GM21515 (cell line): Measurements from ENCODE around the gene PFN3.

Source experiments
- ATAC-seq: cut with Tn5 transposase; IDR thresholded peaks from one replicate; pipeline ENCODE4 v1.9.1; 2021; ENCODE audit not compliant: unreplicated experiment

Gene PFN3

GRCh38 chr5:177438468-177438867 is 38.0 kb upstream of the PFN3 start:
- ATAC-seq, result no peak

DNA sequence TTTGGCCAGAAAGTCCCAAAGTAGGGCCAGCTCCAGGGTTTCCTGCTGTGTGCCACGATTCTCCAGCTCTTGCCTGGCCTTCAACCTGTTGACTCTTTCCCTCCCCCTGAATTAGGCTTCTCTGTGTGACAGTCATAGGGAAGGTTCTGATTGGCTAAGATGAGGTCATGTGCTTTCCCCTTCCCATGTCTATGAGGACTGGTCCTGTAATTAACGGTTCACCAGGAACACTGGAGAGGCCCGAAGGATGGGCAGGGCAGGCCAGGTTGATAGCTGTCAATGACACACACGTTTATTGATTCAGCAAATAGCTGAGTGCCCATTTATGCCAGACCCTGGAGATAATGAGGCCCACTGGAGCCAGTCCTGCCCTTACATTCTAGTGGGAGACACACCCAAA is 37.2 kb upstream of the PFN3 start:
- ATAC-seq, result no peak

DNA sequence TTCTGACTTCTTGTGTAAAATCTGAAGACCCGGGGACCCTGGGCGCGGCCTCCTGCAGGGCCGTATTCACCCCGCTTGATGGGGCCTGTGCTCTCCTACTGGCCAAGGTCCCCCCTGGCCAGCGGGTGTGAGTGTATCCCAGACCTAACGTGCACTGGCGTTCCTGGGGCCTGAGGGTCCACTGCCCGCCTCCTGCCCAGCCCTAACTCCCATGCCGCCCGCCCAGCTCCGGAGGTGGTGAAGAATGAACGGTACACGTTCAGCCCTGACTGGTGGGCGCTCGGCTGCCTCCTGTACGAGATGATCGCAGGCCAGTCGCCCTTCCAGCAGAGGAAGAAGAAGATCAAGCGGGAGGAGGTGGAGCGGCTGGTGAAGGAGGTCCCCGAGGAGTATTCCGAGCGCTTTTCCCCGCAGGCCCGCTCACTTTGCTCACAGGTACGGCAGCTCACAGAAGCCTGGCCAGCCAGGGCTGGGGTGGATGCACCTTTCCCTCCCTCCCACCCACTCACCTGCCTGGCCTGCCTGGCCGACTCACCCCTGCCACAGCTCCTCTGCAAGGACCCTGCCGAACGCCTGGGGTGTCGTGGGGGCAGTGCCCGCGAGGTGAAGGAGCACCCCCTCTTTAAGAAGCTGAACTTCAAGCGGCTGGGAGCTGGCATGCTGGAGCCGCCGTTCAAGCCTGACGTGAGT is 35.5 kb upstream of the PFN3 start:
- no peak for ATAC-seq

- no peak for ATAC-seq
Measured at GRCh38 chr5:177434942-177435738, 34.7 kb upstream of the PFN3 start.

GRCh38 chr5:177434437-177434836 is 34.0 kb upstream of the PFN3 start:
- no peak for ATAC-seq

- no peak for ATAC-seq
Measured at GRCh38 chr5:177433658-177434217, 33.3 kb upstream of the PFN3 start.

DNA sequence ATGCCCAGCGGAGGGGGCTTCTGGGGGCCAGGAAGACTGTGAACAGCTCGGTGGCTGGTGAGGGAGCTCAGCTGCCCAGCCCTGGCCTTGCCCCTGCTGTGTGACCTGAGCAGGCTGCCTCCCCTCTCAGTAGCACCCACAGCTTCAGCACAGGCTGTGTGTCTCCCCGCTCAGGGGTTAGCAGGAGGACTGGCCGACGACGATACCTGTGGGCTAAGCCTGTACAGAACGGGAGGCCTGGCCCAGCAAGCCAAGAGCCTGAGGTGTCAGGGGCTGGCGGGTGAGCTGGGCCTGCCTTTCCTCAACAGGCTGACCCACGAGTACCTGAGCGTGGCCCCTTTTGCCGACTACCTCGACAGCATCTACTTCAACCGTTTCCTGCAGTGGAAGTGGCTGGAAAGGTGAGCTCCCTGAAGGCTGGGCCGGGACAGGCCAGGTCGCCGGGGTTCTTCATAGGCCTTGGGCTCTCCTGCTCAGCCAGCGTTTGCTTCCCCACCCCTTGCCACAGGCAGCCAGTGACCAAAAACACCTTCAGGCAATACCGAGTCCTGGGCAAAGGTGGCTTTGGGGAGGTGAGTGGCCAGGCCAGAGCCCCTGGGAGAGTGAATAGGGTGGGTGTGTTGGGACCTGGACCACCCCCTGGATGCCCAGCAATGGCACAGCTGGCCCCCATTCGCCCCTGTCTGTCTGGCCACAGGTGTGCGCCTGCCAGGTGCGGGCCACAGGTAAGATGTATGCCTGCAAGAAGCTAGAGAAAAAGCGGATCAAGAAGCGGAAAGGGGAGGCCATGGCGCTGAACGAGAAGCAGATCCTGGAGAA is 32.6 kb upstream of the PFN3 start:
- ATAC-seq, result no peak

DNA sequence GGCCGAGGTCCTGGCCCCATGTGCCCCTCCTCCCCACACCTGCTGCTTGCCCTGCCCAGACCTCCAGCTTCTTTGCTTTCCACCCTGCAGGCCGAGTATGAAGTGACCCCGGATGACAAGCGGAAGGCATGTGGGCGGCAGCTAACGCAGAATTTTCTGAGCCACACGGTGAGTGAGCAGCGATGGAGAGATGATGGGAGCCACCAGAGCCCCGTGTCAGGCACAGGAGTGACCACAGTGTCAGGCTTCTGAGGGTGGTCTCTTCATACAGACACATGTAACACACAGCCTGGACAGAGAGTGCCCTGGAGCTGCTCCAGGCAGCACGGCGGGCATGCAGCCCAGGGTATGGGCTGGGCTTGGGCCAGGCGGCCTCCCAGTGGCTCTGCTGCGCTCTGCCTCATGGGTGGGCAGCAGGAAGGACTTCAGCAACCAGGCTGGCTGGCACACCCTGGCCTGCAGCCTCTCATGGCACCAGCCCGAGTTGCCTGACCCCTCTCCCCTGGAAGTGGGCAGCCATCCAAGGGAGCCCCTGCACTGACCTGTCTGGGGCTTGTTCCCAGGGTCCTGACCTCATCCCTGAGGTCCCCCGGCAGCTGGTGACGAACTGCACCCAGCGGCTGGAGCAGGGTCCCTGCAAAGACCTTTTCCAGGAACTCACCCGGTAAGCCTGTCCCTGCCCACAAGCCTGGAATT is 31.8 kb upstream of the PFN3 start:
- no peak for ATAC-seq

GRCh38 chr5:177431317-177432142 is 31.1 kb upstream of the PFN3 start:
- ATAC-seq, result peak; percentile 50

DNA sequence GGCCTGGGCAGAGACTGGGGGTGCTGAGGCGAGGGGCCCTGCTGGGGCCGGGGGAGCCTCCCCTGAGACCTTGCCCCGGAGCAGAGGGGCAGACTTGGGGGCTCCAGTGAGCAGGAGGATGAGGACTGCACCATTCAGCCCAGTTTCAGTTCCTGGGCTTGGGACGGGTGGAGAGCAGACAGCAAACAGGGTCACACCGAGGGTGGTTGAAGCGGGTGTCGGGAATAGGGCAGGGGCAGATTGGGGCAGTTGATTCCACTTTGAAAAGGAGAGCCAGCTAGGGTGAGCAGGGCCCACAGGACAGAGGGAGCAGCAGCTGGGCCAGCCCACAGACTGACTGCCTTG is 30.5 kb upstream of the PFN3 start:
- no peak for ATAC-seq

DNA sequence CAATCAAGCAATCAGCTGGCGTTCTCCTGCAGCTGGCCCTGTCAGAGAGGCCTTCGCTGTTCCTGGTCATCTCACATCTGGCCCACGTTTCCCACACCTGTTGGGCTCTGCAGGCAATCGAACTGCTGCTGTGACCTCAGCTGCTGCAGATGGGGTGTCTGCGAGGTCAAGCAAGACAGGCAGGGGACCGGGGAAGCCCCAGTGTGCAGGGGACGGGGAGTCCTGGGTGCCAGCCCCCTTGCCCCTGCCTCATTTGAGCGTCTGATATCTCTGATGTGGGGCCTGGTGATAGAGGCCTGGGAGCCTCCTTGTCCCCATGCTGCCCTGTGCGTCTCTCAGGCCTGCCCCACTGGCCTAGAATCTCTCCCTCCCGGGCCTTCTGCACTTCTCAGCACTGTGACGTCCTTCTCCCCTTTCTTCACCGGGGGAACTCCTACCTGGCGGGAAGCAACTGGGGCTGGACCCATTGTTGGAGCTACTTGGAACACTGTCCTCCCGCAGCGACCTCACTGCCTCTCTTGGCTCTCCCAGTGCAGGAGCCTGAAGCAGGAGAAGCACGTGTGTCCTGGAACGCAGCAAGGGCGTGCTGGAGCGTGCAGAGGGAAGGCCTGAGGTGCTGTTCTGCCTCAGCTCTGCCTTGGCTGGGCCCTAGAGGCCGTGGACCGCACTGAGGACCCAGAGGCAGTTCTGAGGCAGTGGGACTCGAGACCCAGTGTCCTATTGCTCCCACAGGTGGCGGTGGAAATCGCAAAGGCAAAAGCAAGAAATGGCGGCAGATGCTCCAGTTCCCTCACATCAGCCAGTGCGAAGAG is 29.9 kb upstream of the PFN3 start:
- ATAC-seq, result no peak

DNA sequence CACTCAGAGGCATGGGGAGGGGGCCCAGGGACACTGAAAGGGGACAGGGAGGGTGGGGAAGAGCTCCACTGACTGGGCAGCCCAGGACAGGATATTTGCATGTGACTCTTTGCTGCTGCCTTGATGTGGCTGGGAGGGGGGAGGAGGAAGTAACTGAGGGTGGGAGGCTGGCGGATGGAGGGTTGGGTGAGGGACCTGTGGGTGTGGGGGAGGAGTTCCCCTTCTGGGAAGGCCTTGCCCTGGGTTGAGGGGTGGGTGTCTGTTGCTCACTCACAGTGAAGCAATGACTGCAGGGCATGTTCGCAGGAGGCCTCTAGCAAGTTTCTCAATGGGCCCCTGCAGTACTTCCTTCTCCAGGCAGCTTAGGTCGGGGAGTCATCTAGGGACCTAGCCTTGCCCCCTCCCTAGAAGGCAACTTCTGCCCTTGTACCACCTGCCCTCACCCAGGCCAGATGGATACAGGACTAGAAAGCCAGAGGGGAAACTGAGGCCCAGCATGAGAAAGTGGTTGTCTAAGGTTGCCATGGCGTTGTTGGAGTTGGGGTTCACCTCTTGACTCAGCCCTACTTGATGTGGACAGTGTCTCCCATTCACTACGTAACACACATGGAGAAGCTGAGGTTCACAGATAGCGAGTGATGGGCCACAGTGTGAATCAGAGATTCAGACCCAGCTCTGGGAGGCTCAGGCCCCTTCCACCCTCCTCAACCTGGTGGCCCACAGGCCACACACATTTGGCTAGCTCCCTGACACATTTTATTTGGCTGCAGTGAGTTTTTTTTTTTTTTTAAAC is 29.0 kb upstream of the PFN3 start:
- no peak for ATAC-seq

DNA sequence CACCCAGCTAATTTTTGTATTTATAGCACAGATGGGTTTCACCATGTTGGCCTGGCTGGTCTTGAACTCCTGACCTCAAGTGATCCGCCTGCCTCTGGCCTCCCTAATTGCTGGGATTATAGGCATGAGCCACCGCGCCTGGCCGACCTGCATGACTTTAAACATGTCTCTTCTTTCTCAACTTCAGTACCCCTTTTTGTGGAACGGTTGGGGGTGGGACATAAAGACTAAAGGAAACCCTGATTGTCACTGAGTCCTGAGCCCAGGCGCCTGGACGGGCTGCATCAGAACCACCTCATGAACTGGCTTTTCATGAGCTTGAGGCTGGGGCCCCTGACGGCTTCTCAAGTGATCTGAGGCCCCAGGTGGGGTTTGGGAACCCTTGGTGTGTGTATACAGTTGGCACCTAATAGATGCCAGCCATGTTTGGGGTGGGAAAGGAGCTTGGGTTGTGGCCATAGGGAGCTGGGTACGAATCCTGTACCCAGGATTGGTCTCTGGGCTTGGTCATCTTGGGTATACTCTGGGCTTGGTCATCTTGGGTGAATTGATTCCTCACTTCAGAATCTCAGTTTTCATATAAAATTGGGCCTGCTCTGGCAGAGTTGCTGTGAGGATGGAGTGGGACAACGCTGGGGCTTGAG is 28.2 kb upstream of the PFN3 start:
- ATAC-seq, result no peak

- no peak for ATAC-seq
Measured at GRCh38 chr5:177427919-177428573, 27.6 kb upstream of the PFN3 start.

DNA sequence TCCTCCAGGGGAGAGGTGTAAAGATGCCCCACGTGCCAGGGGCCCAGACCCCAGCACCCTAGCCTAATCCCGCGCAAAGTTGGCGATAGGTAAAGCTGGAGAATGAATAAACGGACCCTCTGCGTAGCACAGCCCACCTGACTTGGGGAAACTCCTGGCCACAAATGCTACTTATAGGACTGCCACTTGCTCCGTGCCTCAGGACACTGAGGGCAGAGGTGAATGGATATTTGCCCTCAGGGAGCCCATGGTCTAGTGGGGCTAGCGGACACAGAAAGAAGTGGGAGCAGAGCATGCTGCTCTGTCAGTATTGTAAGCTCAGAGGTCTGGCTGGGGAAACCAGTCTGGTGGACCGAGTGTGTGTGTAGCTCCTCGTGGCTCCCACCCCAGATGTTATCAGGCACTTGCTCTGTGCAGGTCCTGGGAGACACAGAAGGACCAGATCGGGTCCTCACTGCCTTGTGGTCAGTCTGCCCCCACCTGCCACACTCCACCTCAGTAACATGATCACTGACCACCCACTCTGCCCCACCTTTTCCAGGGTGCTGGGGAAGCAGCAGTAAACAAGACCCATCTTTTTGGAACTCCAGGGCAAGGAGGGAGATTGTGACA is 26.9 kb upstream of the PFN3 start:
- ATAC-seq, result no peak

DNA sequence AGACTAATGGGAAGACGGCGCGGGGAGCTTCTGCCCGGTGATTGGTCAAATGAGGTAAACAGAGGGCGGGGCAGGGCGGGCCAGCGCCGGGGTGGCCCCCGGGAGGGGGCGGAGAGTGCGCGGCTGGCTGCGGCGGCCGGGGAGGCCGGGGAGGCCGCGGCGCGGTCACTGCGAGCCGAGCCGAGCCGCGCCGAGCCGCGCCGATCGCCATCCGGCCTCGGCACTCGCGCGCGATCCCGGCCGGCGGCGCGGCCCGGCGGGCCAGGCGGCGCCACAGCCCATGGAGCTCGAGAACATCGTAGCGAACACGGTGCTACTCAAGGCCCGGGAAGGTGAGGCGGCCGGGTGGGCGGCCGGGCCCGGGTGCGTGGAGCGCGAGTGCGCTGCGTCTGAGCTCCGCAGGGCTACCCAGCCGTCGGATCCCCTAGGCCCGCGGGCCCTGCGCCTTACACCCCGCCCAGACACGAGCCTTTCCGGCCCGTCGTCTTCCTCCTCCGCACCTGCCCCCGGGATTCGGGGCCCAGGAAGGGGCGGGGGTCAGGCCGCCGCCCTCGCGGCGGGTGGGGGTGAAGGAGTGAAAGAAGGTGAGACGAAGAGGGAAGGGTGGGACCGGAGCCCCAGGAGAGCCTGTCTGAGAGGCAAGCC is 26.2 kb upstream of the PFN3 start, which contains the start of gene GRK6:
Gene GRK6 (plus strand): TSS at position 111 of the 645 bp plus-strand sequence. CDS start 170 bp downstream, at position 281.
- ATAC-seq, result peak; percentile 14
